ENCODE data around the gene ROR2. TPM values are rescaled to one million over a fixed set of nuclear protein-coding genes. Genes with fewer than 3 reads are reported as not detected.

ROR2 gene
- total and polyA plus RNA-seq, 2 of the 8 experiments (the other 6 are each of a cell fraction or from before 2014, with no cell fraction given): 2.7 to 4.3 TPM

DNA sequence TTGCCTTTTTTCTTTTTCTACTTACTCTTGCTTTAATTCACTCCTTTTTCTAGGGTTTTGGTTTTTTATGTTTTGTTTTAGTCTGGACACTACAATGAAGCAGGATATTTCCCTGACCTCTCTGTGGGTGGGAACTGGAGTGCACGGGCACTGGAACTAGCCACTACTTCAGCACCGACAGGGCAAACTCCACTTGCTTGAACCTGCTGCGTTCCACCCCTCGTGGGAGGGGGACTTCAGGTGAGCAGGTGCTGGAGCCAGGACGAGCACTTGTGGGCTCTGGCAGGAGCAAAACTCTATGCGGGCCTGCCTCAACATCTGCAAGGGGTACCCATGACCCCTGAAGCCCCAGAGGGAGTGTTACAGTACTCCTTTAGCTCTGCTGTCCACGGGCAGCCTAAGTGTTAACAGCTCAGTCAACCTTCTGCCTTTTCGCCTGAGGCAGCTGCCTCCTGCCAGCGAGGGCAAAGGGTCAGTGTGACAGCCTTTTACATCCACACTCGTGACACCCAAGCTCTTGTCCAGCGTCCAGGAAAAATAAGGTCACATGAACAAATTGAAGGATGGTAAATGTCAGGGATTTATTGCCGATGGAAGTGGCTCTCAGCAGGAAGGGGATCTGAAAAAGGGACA is 382.3 kb downstream of the ROR2 start:
- Histone ChIP-seq H2BK5ac (ENCODE audit: low read depth, low read length) (no peak overlapping the region), H2BK15ac (ENCODE audit: low read length) (no peak overlapping the region), H2AFZ (ENCODE audit: low read length) (no peak overlapping the region), H3K18ac (ENCODE audit: extremely low read depth, low read length) (no peak overlapping the region), H3K79me1 (ENCODE audit: low read depth, low read length) (no peaks in the 10 kb centered on the region), H3K9me3 (ENCODE audit: insufficient read depth in 2 of 2, low read depth in 1 of 2, low read length in 1 of 2) (peaks cover 3 to 4% of the 10 kb centered on the region in 2 experiments; a peak in 2 of 4 replicates), H4K8ac (ENCODE audit: extremely low read depth, insufficient read depth, low read length) (no peak overlapping the region), H4K20me1 (replicated peaks in 1 of 2; ENCODE audit: control insufficient read depth in 1 of 2, insufficient read depth in 2 of 2, low read length in 2 of 2) (no peaks in the 10 kb centered on the region), H3K14ac (ENCODE audit: insufficient read length) (no peak overlapping the region), H3K4me1 (replicated peaks in 1 of 4; ENCODE audit: control insufficient read depth in 3 of 4, insufficient read depth in 4 of 4, low read length in 3 of 4) (peaks cover 0 to 4% (median 3%) of the 10 kb centered on the region in 4 experiments; a peak in 5 of 7 replicates), H2BK120ac (replicated peaks; ENCODE audit: low read depth, low read length) (no peak overlapping the region), H3K9ac (replicated peaks in 1 of 4; ENCODE audit: extremely low read depth in 1 of 4, low read depth in 3 of 4, low read length in 3 of 4) (no peak overlapping the region), H3K27ac (ENCODE audit: low read depth, low read length) (no peak overlapping the region), H3K23ac (ENCODE audit: insufficient read length) (no peak overlapping the region), H2AK5ac (ENCODE audit: low read depth, low read length) (no peak overlapping the region), H3K4me2 (ENCODE audit: insufficient read depth in 1 of 2, low read depth in 2 of 2, low read length in 2 of 2) (no peak overlapping the region), H3K4ac (replicated peaks; ENCODE audit: insufficient read length, low read depth, low read length) (no peak overlapping the region), H2BK12ac (ENCODE audit: low read depth, low read length) (no peak overlapping the region), H3K23me2 (ENCODE audit: low read depth, low read length) (no peaks in the 10 kb centered on the region; the same call in 1 of the 2 replicates), H3K4me3 (ENCODE audit: extremely low read depth in 1 of 4, insufficient read depth in 2 of 4, low read depth in 3 of 4, low read length in 4 of 4) (no peak overlapping the region), H3K36me3 (ENCODE audit: control insufficient read depth in 2 of 4, insufficient read depth in 4 of 4, low read length in 3 of 4) (no peaks in the 10 kb centered on the region), H3K27me3 (replicated peaks in 1 of 4; ENCODE audit: control insufficient read depth in 3 of 4, extremely low read depth in 1 of 4, insufficient read depth in 3 of 4, low read length in 3 of 4) (no peaks in the 10 kb centered on the region), H4K5ac (ENCODE audit: insufficient read length, low read depth, low read length) (no peak overlapping the region), H4K91ac (replicated peaks; ENCODE audit: insufficient read length, low read length) (no peak overlapping the region), H2BK20ac (ENCODE audit: low read length) (no peak overlapping the region), H3K79me2 (ENCODE audit: control insufficient read depth in 1 of 2, insufficient read depth in 2 of 2, low read length in 2 of 2) (no peaks in the 10 kb centered on the region), H3K56ac (replicated peaks; ENCODE audit: insufficient read length, low read depth, low read length) (no peak overlapping the region)
- ChIA-PET POLR2A (ENCODE audit: partially characterized antibody) (no interaction called here), CTCF (ENCODE audit: partially characterized antibody) (no interaction called here)
- WGBS, 2 experiments (ENCODE audit: extremely low coverage in 1 of 2, insufficient coverage in 1 of 2, insufficient read length in 1 of 2, insufficient replicate concordance in 2 of 2, low coverage in 1 of 2, low lambda C conversion rate in 2 of 2, missing lambda C conversion rate in 1 of 2): 92% methylated on average over 12 of the region's 12 CpGs; no CpG with 5 or more reads in 1 of the 2 experiments
- FAIRE-seq (no peak), DNase-seq (ENCODE audit: low read depth in 1 of 2, low spot score in 2 of 2) (no peak)
- TF ChIP-seq YY1 (IDR thresholded peaks at IDR 0.05; ENCODE audit: low read depth, low read length): no peak
- no peak for TF ChIP-seq TAF1 (IDR thresholded peaks at IDR 0.05; ENCODE audit: low read depth, low read length)
- TF ChIP-seq, protein P1, sequence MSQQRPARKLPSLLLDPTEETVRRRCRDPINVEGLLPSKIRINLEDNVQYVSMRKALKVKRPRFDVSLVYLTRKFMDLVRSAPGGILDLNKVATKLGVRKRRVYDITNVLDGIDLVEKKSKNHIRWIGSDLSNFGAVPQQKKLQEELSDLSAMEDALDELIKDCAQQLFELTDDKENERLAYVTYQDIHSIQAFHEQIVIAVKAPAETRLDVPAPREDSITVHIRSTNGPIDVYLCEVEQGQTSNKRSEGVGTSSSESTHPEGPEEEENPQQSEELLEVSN (IDR thresholded peaks at IDR 0.05): no peak
- TF ChIP-seq GTF2F1 (IDR thresholded peaks at IDR 0.05; ENCODE audit: borderline replicate concordance, low read depth, low read length): no peak
- no peak for TF ChIP-seq HDAC2 (IDR thresholded peaks at IDR 0.05; ENCODE audit: borderline replicate concordance in 1 of 2, low read depth in 2 of 2, low read length in 2 of 2)
- TF ChIP-seq SP1 (IDR thresholded peaks at IDR 0.05; ENCODE audit: low read depth, low read length): no peak
- TF ChIP-seq CTBP2 (IDR thresholded peaks at IDR 0.05; ENCODE audit: borderline replicate concordance, insufficient read depth, insufficient read length, low read length): no peak
- no peak for TF ChIP-seq EP300 (IDR thresholded peaks at IDR 0.05; ENCODE audit: borderline replicate concordance in 1 of 2, low read depth in 2 of 2, low read length in 2 of 2)
- no peak for TF ChIP-seq HDAC6 (IDR thresholded peaks at IDR 0.05; ENCODE audit: low read depth, low read length)
- no peak for TF ChIP-seq RAD21 (IDR thresholded peaks at IDR 0.05 in 1 of 2, conservative IDR thresholded peaks at IDR 0.05 in 1 of 2; ENCODE audit: low read depth in 2 of 2, low read length in 2 of 2)
- TF ChIP-seq TEAD4 (IDR thresholded peaks at IDR 0.05; ENCODE audit: low read depth, low read length): no peak
- no peak for TF ChIP-seq SRF (IDR thresholded peaks at IDR 0.05; ENCODE audit: low read depth, low read length)

All from H1 (cell line).